GM23338 (cell line): ENCODE data around the gene POU4F3. TPM values are rescaled to one million over a fixed set of nuclear protein-coding genes. Genes with fewer than 3 reads are reported as not detected.

ENCODE experiments used
- ATAC-seq: fragments of 200-7000 bp; cut with Tn5 transposase; 3 replicates; pipeline ENCODE4 v1.9.1; 2020
- DNase-seq: peaks from one replicate; pipeline ENCODE4 v3.0.0-alpha.2; 2015; ENCODE audit warnings: low spot score
- H2AFZ ChIP-seq: fragments of 200-600 bp; sonication (generic); 2 replicates; pipeline ENCODE4 v1.8.0; 2016; ENCODE audit warnings: antibody characterized with exemption, mild to moderate bottlenecking, moderate library complexity
- H3F3A ChIP-seq: fragments of 200-600 bp; sonication (generic); replicated peaks from 2 replicates; pipeline ENCODE4 v1.8.0; 2017; ENCODE audit warnings: antibody characterized with exemption, mixed run types, low read depth
- H3K27ac ChIP-seq: fragments of 200-600 bp; sonication (generic); 2 replicates; pipeline ENCODE4 v1.6.1; 2016; ENCODE audit warnings: low read depth
- H3K27me3 ChIP-seq: fragments of 200-600 bp; sonication (generic); 2 replicates; pipeline ENCODE4 v1.8.0; 2016; ENCODE audit warnings: mild to moderate bottlenecking, mixed run types, moderate library complexity; ENCODE audit not compliant: insufficient read depth
- H3K36me3 ChIP-seq: fragments of 200-600 bp; sonication (generic); 2 replicates; pipeline ENCODE4 v1.8.0; 2016; ENCODE audit warnings: mild to moderate bottlenecking; ENCODE audit not compliant: insufficient read depth
- H3K4me1 ChIP-seq: fragments of 200-600 bp; sonication (generic); 2 replicates; pipeline ENCODE4 v1.8.0; 2016; ENCODE audit warnings: mild to moderate bottlenecking, moderate library complexity; ENCODE audit not compliant: insufficient read depth
- H3K4me2 ChIP-seq: fragments of 200-600 bp; sonication (generic); 2 replicates; pipeline ENCODE4 v1.7.1; 2017; ENCODE audit warnings: mixed run types
- H3K4me3 ChIP-seq: fragments of 200-600 bp; sonication (generic); 2 replicates; pipeline ENCODE4 v1.6.1; 2016; ENCODE audit warnings: mixed run types
- H3K79me2 ChIP-seq: fragments of 200-600 bp; sonication (generic); replicated peaks from 2 replicates; pipeline ENCODE4 v1.8.0; 2017; ENCODE audit warnings: mild to moderate bottlenecking; ENCODE audit not compliant: insufficient read depth
- H3K9me2 ChIP-seq: fragments of 200-600 bp; sonication (generic); 2 replicates; pipeline ENCODE4 v1.8.0; 2017; ENCODE audit not compliant: insufficient read depth
- H4K20me1 ChIP-seq: fragments of 200-600 bp; sonication (generic); replicated peaks from 2 replicates; pipeline ENCODE4 v1.8.0; 2017; ENCODE audit warnings: mild to moderate bottlenecking; ENCODE audit not compliant: insufficient read depth
- H3K27ac Mint-ChIP-seq: 2 replicates; pipeline ENCODE4 v1.8.0; 2020; ENCODE audit warnings: inconsistent platforms, mild to moderate bottlenecking, moderate library complexity, mixed read lengths
- H3K27me3 Mint-ChIP-seq: 3 replicates; pipeline ENCODE4 v1.8.0; 2022; ENCODE audit warnings: low read depth, mild to moderate bottlenecking, moderate library complexity, mixed read lengths, inconsistent platforms; ENCODE audit not compliant: insufficient read depth, poor library complexity
- H3K36me3 Mint-ChIP-seq: 3 replicates; pipeline ENCODE4 v1.8.0; 2021; ENCODE audit warnings: low read depth, mild to moderate bottlenecking, inconsistent platforms, moderate library complexity, mixed read lengths
- H3K4me1 Mint-ChIP-seq: 3 replicates; pipeline ENCODE4 v1.8.0; 2020; ENCODE audit warnings: mild to moderate bottlenecking, inconsistent platforms, mixed read lengths
- H3K4me3 Mint-ChIP-seq: 3 replicates; pipeline ENCODE4 v1.8.0; 2021; ENCODE audit warnings: moderate library complexity, mild to moderate bottlenecking, inconsistent platforms, mixed read lengths
- H3K9me3 Mint-ChIP-seq: 3 replicates; pipeline ENCODE4 v1.8.0; 2020; ENCODE audit warnings: moderate library complexity, mild to moderate bottlenecking, inconsistent platforms, mixed read lengths
- CREB1 ChIP-seq: fragments of 250-450 bp; sonication (Bioruptor Pico); IDR thresholded peaks from 2 replicates; pipeline ENCODE4 v1.5.0; 2020; ENCODE audit warnings: low read depth, mild to moderate bottlenecking, moderate library complexity
- CTCF ChIP-seq, 2 experiments: fragments of 200-600 bp in 1 of 2; sonication (generic) in 1 of 2; conservative IDR thresholded peaks; 2 replicates each; pipeline versions ENCODE4 v1.5.1 to v1.6.1; 2016 to 2017; ENCODE audit warnings: antibody characterized with exemption in 2 of 2, low read depth in 2 of 2, mild to moderate bottlenecking in 2 of 2, moderate library complexity in 1 of 2
- ETS1 ChIP-seq: IDR thresholded peaks from 2 replicates; pipeline ENCODE4 v1.6.1; 2016; ENCODE audit warnings: antibody characterized with exemption
- EZH2 ChIP-seq: fragments of 200-600 bp; sonication (generic); IDR thresholded peaks from one replicate; pipeline ENCODE4 v1.8.0; 2017; ENCODE audit warnings: antibody characterized with exemption, mild to moderate bottlenecking, low read depth; ENCODE audit not compliant: unreplicated experiment
- EZH2phosphoT487 ChIP-seq: fragments of 200-600 bp; sonication (generic); IDR thresholded peaks from one replicate; pipeline ENCODE4 v1.8.1; 2018; ENCODE audit warnings: antibody characterized with exemption; ENCODE audit not compliant: unreplicated experiment
- JUNB ChIP-seq: IDR thresholded peaks from one replicate; pipeline ENCODE4 v1.6.1; 2016; ENCODE audit warnings: antibody characterized with exemption; ENCODE audit not compliant: unreplicated experiment
- NANOG ChIP-seq: IDR thresholded peaks from 2 replicates; pipeline ENCODE4 v1.6.1; 2016; ENCODE audit warnings: antibody characterized with exemption, borderline replicate concordance
- POLR2AphosphoS5 ChIP-seq: IDR thresholded peaks from 2 replicates; pipeline ENCODE4 v1.6.1; 2016; ENCODE audit warnings: antibody characterized with exemption, low read depth
- REST ChIP-seq: IDR thresholded peaks from one replicate; pipeline ENCODE4 v1.6.1; 2018; ENCODE audit warnings: antibody characterized with exemption; ENCODE audit not compliant: unreplicated experiment
- STAT1 ChIP-seq: IDR thresholded peaks from one replicate; pipeline ENCODE4 v1.6.1; 2016; ENCODE audit warnings: antibody characterized with exemption; ENCODE audit not compliant: unreplicated experiment
- ZNF114 ChIP-seq: fragments of 250-450 bp; sonication (Bioruptor Pico); IDR thresholded peaks from 2 replicates; pipeline ENCODE4 v1.5.0; 2020; ENCODE audit warnings: mild to moderate bottlenecking, moderate library complexity
- ZNF331 ChIP-seq: fragments of 250-450 bp; sonication (Bioruptor Pico); IDR thresholded peaks from 2 replicates; pipeline ENCODE4 v1.5.0; 2020; ENCODE audit warnings: low read depth, mild to moderate bottlenecking, moderate library complexity
- ZNF462 ChIP-seq: fragments of 250-450 bp; sonication (Bioruptor Pico); IDR thresholded peaks from 2 replicates; pipeline ENCODE4 v1.5.0; 2020; ENCODE audit warnings: mild to moderate bottlenecking, moderate library complexity
- polyA plus RNA-seq: library from polyadenylated mRNA; unstranded; fragments of >200 nt; fragmentation: Nextera tagmentation; extraction: Ambion mirVana; gene quantifications from 2 replicates; pipeline ENCODE4 v1.2.1, GENCODE V29; 2016
- total RNA-seq: library from RNA; depleted of rRNA; stranded (reverse); fragments of >200 nt; shearing (Covaris generic); gene quantifications from 2 replicates; pipeline ENCODE4 v1.2.3, GENCODE V29; 2014

The POU4F3 gene
- total and polyA plus RNA-seq, 2 experiments from 2014 or later: 0.49 TPM; not detected in 1

GRCh38 chr5:146307796-146308195, 30.8 kb upstream of the POU4F3 start:
- Mint-ChIP-seq H3K27me3 (peaks cover 4% of the 10 kb centered on the region), H3K27ac (no peak overlapping the region), H3K4me1 (peaks cover 13% of the 10 kb centered on the region), H3K36me3 (no peaks in the 10 kb centered on the region), H3K4me3 (no peak overlapping the region), H3K9me3 (no peaks in the 10 kb centered on the region)
- Histone ChIP-seq H3K79me2 (no peaks in the 10 kb centered on the region), H3K4me1 (no peaks in the 10 kb centered on the region; the same call in 1 of the 2 replicates), H3F3A (no peaks in the 10 kb centered on the region), H2AFZ (no peak overlapping the region), H3K27ac (no peak overlapping the region), H3K4me2 (no peak overlapping the region), H4K20me1 (no peaks in the 10 kb centered on the region), H3K36me3 (no peaks in the 10 kb centered on the region), H3K9me2 (no peaks in the 10 kb centered on the region), H3K27me3 (no peaks in the 10 kb centered on the region), H3K4me3 (no peak overlapping the region)
- DNase-seq: no peak
- no peak for TF ChIP-seq ZNF462 (CRISPR knock-in tag)
- TF ChIP-seq ZNF114 (CRISPR knock-in tag): no peak
- no peak for TF ChIP-seq POLR2AphosphoS5
- no peak for TF ChIP-seq ZNF331 (CRISPR knock-in tag)
- no peak for TF ChIP-seq CREB1 (CRISPR knock-in tag)
- TF ChIP-seq NANOG: no peak
- TF ChIP-seq STAT1: no peak
- TF ChIP-seq EZH2: no peak
- no peak for TF ChIP-seq CTCF (conservative IDR thresholded peaks at IDR 0.05; ENCODE audit: low read depth in 2 of 2)
- TF ChIP-seq ETS1: no peak
- no peak for TF ChIP-seq EZH2phosphoT487
- no peak for TF ChIP-seq JUNB
- no peak for TF ChIP-seq REST
- ATAC-seq: no peak
